IMR-90 (cell line): ENCODE results near the gene RNF148. TPM values are rescaled to one million over a fixed set of nuclear protein-coding genes. Genes with fewer than 3 reads are reported as not detected.

Experiments
- ATAC-seq: fragments of 200-7000 bp; cut with Tn5 transposase; 2 replicates; pipeline ENCODE4 v1.9.1; 2020; ENCODE audit warnings: low read depth, mild to moderate bottlenecking, moderate library complexity
- BruUV-seq: library from RNA; stranded (reverse); fragments of 400-500 nt; replicated peaks from 2 replicates; lab custom pipeline; 2021; lab: Mats Ljungman, UMichigan
- CTCF ChIA-PET: fragments of 300-600 bp; formaldehyde crosslinking; extraction: SDS; loops from one replicate; lab custom pipeline; 2021; ENCODE audit warnings: antibody characterized with exemption; lab: Yijun Ruan, JAX
- POLR2A ChIA-PET: fragments of 300-600 bp; sonication (Branson Sonifier 250); formaldehyde crosslinking; loops from one replicate; lab custom pipeline; 2022; ENCODE audit warnings: antibody characterized with exemption; ENCODE audit not compliant: unreplicated experiment; lab: Charles Lee
- DNase-seq: peaks from one replicate; pipeline ENCODE4 v3.0.0; 2013
- H2AFZ ChIP-seq: replicated peaks from 2 replicates; pipeline ENCODE3; 2013; ENCODE audit warnings: low read length, mild to moderate bottlenecking; ENCODE audit not compliant: poor library complexity
- H2AK5ac ChIP-seq: 2 replicates; pipeline ENCODE4 v1.6.1; 2013; ENCODE audit warnings: low read depth, low read length, inconsistent platforms
- H2AK9ac ChIP-seq: replicated peaks from 2 replicates; pipeline ENCODE3; 2013; ENCODE audit warnings: mild to moderate bottlenecking, low read depth, low read length, moderate library complexity; ENCODE audit not compliant: poor library complexity
- H2BK120ac ChIP-seq: 2 replicates; pipeline ENCODE4 v1.6.1; 2013; ENCODE audit warnings: low read depth, low read length, inconsistent platforms
- H2BK15ac ChIP-seq: 3 replicates; pipeline ENCODE4 v1.6.1; 2013; ENCODE audit warnings: low read depth, low read length, inconsistent platforms
- H2BK20ac ChIP-seq: 2 replicates; pipeline ENCODE4 v1.6.1; 2013; ENCODE audit warnings: low read depth, mild to moderate bottlenecking, inconsistent platforms, low read length, moderate library complexity
- H2BK5ac ChIP-seq: 2 replicates; pipeline ENCODE4 v1.6.1; 2013; ENCODE audit warnings: mild to moderate bottlenecking, low read depth, low read length, inconsistent platforms; ENCODE audit not compliant: poor library complexity, severe bottlenecking
- H3K14ac ChIP-seq: replicated peaks from 2 replicates; pipeline ENCODE4 v1.6.1; 2013; ENCODE audit warnings: low read depth, low read length, inconsistent platforms
- H3K18ac ChIP-seq: 2 replicates; pipeline ENCODE4 v1.6.1; 2013; ENCODE audit warnings: low read depth, low read length, control low read depth
- H3K23ac ChIP-seq: 2 replicates; pipeline ENCODE4 v1.6.1; 2013; ENCODE audit warnings: low read depth, low read length, inconsistent platforms
- H3K27ac ChIP-seq: 2 replicates; pipeline ENCODE4 v1.5.1; 2013; ENCODE audit warnings: mild to moderate bottlenecking, control low read depth, low read length; ENCODE audit not compliant: insufficient read depth
- H3K27me3 ChIP-seq: 2 replicates; pipeline ENCODE4 v1.6.1; 2013; ENCODE audit warnings: low read length; ENCODE audit not compliant: control insufficient read depth, insufficient read depth
- H3K36me3 ChIP-seq: 2 replicates; pipeline ENCODE4 v1.6.1; 2013; ENCODE audit warnings: low read length, mixed read lengths; ENCODE audit not compliant: control insufficient read depth, insufficient read depth
- H3K4ac ChIP-seq: 2 replicates; pipeline ENCODE4 v1.6.1; 2013; ENCODE audit warnings: low read depth, low read length, inconsistent platforms
- H3K4me1 ChIP-seq: 2 replicates; pipeline ENCODE4 v1.6.1; 2013; ENCODE audit warnings: low read length, mixed read lengths; ENCODE audit not compliant: control insufficient read depth, insufficient read depth
- H3K4me2 ChIP-seq: 2 replicates; pipeline ENCODE4 v1.6.1; 2013; ENCODE audit warnings: low read depth, mild to moderate bottlenecking, control low read depth, low read length, moderate library complexity
- H3K4me3 ChIP-seq: 2 replicates; pipeline ENCODE4 v1.5.1; 2013; ENCODE audit warnings: low read depth, mild to moderate bottlenecking, control low read depth, low read length, moderate library complexity; ENCODE audit not compliant: insufficient read depth
- H3K56ac ChIP-seq: 2 replicates; pipeline ENCODE4 v1.6.1; 2013; ENCODE audit warnings: low read length, inconsistent platforms; ENCODE audit not compliant: insufficient read depth; ENCODE audit errors: extremely low read depth
- H3K79me1 ChIP-seq, 2 experiments: 2 replicates each; pipeline ENCODE4 v1.6.1; 2013; ENCODE audit warnings: low read length in 2 of 2, inconsistent platforms in 1 of 2, low read depth in 1 of 2
- H3K9ac ChIP-seq: 2 replicates; pipeline ENCODE4 v1.6.1; 2013; ENCODE audit warnings: low read depth, low read length, control low read depth
- H3K9me1 ChIP-seq: 2 replicates; pipeline ENCODE4 v1.6.1; 2013; ENCODE audit warnings: low read length, inconsistent platforms; ENCODE audit not compliant: insufficient read depth
- H3K9me3 ChIP-seq: 2 replicates; pipeline ENCODE4 v1.6.1; 2013; ENCODE audit warnings: low read length; ENCODE audit not compliant: control insufficient read depth, insufficient read depth
- H4K20me1 ChIP-seq: 2 replicates; pipeline ENCODE4 v1.6.1; 2013; ENCODE audit warnings: low read length, inconsistent platforms; ENCODE audit not compliant: insufficient read depth
- H4K5ac ChIP-seq: 2 replicates; pipeline ENCODE4 v1.6.1; 2013; ENCODE audit warnings: mild to moderate bottlenecking, low read depth, low read length, control low read depth
- H4K8ac ChIP-seq, 2 experiments: 2 replicates each; pipeline ENCODE4 v1.6.1; 2013; ENCODE audit warnings: low read depth in 2 of 2, low read length in 2 of 2, control low read depth in 1 of 2, inconsistent platforms in 1 of 2
- H4K91ac ChIP-seq: 2 replicates; pipeline ENCODE4 v1.6.1; 2013; ENCODE audit warnings: low read depth, low read length, inconsistent platforms; ENCODE audit not compliant: insufficient read depth
- CEBPB ChIP-seq: IDR thresholded peaks from 2 replicates; pipeline ENCODE4 v1.6.1; 2012; ENCODE audit warnings: low read depth, low read length, improper control_type of control experiment
- CHD1 ChIP-seq: IDR thresholded peaks from 2 replicates; pipeline ENCODE4 v1.6.1; 2012; ENCODE audit warnings: low read depth, low read length, improper control_type of control experiment
- RAD21 ChIP-seq: IDR thresholded peaks from 2 replicates; pipeline ENCODE4 v1.6.1; 2012; ENCODE audit warnings: low read length, improper control_type of control experiment
- RFX5 ChIP-seq: IDR thresholded peaks from 2 replicates; pipeline ENCODE4 v1.8.0; 2012; ENCODE audit warnings: low read depth, mild to moderate bottlenecking, low read length, moderate library complexity
- WGBS, 2 experiments: methylation state at CpG; one replicate each; pipeline versions ENCODE4 v1.1.5 to v1.1.7; 2013; ENCODE audit warnings: missing lambda C conversion rate in 2 of 2; ENCODE audit not compliant: insufficient read length in 1 of 2; ENCODE audit errors: extremely low coverage in 2 of 2; 5-methylcytosine and 5-hydroxymethylcytosine counted together
- dilution Hi-C: fragments of 300-500 bp; cut with HindIII; formaldehyde crosslinking; loops from one replicate; pipeline ENCODE4 v1.14.3; 2018; ENCODE audit warnings: low sequenced_read_pairs; ENCODE audit not compliant: unreplicated experiment
- in situ Hi-C: fragments of 300-500 bp; cut with MboI; formaldehyde crosslinking; loops from 3 replicates; pipeline ENCODE4 v1.14.3; 2019; ENCODE audit warnings: low sequenced_read_pairs, inconsistent platforms, mixed read lengths
- intact Hi-C: fragments of 100-400 bp; cut with micrococcal nuclease; formaldehyde crosslinking; loops from 2 replicates; pipeline ENCODE4 v1.10.0; 2022
- polyA plus RNA-seq, 3 experiments: library from polyadenylated mRNA; depleted of rRNA; stranded (reverse); fragments of >200 nt; gene quantifications; 2 replicates each; pipeline ENCODE4 v1.2.3, GENCODE V29; 2012; ENCODE audit warnings: low replicate concordance in 1 of 3
- total RNA-seq: library from RNA; depleted of rRNA; stranded (reverse); fragments of >200 nt; gene quantifications from 2 replicates; pipeline ENCODE4 v1.2.3, GENCODE V29; 2012
- TF ChIP-seq, protein P1 (sequence below): fragments of 150-350 bp; IDR thresholded peaks from 2 replicates; pipeline ENCODE4 v1.6.1; 2016; ENCODE audit warnings: low read depth, mild to moderate bottlenecking, low read length, moderate library complexity, borderline replicate concordance

The RNF148 gene
- total and polyA plus RNA-seq, 2 of the 4 experiments (the other 2 are of a cell fraction): not detected

GRCh38 chr7:122676466-122676865 lies 26.3 kb downstream of the RNF148 start:
- CTCF ChIA-PET: no interaction called here
- Histone ChIP-seq H3K4me3 (no peak overlapping the region), H2AK9ac (no peak overlapping the region), H3K79me1 (no peaks in the 10 kb centered on the region), H2BK120ac (no peak overlapping the region), H4K20me1 (no peaks in the 10 kb centered on the region), H3K9me3 (peaks cover 11% of the 10 kb centered on the region), H3K9me1 (no peaks in the 10 kb centered on the region), H2AK5ac (no peak overlapping the region), H3K9ac (no peak overlapping the region), H3K18ac (no peak overlapping the region), H2BK5ac (no peak overlapping the region), H3K14ac (no peak overlapping the region), H3K27me3 (no peaks in the 10 kb centered on the region), H3K4me1 (no peaks in the 10 kb centered on the region), H3K23ac (no peak overlapping the region), H2AFZ (no peak overlapping the region), H4K5ac (no peak overlapping the region), H4K8ac (no peak overlapping the region), H3K4ac (no peak overlapping the region), H2BK15ac (no peak overlapping the region), H3K56ac (no peak overlapping the region), H3K27ac (no peak overlapping the region), H4K91ac (no peak overlapping the region), H3K36me3 (no peaks in the 10 kb centered on the region), H3K4me2 (no peak overlapping the region), H2BK20ac (no peak overlapping the region)
- intact Hi-C loops (no loop called here), dilution Hi-C loops (no loop called here), in situ Hi-C loops (no loop called here)
- DNase-seq: no peak
- no TSS peak for BruUV-seq
- WGBS, 2 experiments: no CpG with 5 or more reads among the region's 2 CpGs
- POLR2A ChIA-PET: no interaction called here
- no peak for ATAC-seq
- TF ChIP-seq CEBPB (no peak), RFX5 (no peak), RAD21 (no peak), CHD1 (no peak)
- TF ChIP-seq, protein P1, sequence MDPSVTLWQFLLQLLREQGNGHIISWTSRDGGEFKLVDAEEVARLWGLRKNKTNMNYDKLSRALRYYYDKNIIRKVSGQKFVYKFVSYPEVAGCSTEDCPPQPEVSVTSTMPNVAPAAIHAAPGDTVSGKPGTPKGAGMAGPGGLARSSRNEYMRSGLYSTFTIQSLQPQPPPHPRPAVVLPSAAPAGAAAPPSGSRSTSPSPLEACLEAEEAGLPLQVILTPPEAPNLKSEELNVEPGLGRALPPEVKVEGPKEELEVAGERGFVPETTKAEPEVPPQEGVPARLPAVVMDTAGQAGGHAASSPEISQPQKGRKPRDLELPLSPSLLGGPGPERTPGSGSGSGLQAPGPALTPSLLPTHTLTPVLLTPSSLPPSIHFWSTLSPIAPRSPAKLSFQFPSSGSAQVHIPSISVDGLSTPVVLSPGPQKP: no peak
